Upper lobe of left lung (tissue), 6 donors: Measurements from ENCODE around the gene HOXB4. TPM values are rescaled to one million over a fixed set of nuclear protein-coding genes. Genes with fewer than 3 reads are reported as not detected.

ENCODE experiments used
- ATAC-seq, 2 donors: fragments of 200-7000 bp; cut with Tn5 transposase; one replicate each; pipeline ENCODE4 v1.9.1; 2022; ENCODE audit warnings: mild to moderate bottlenecking in 2 of 2, moderate library complexity in 2 of 2; ENCODE audit not compliant: low FRiP score in 2 of 2
- DNase-seq, 2 donors: peaks; one replicate each; pipeline ENCODE4 v3.0.0-alpha.2; 2019 to 2020
- H3K27ac ChIP-seq, 4 donors: fragments of 200-600 bp; sonication (generic); one replicate each; pipeline ENCODE4 v1.5.1; 2016 to 2019
- H3K27me3 ChIP-seq, 4 donors: fragments of 200-600 bp; sonication (generic); one replicate each; pipeline ENCODE4 v1.5.1; 2017 to 2019
- H3K36me3 ChIP-seq, 4 donors: fragments of 200-600 bp; sonication (generic); one replicate each; pipeline ENCODE4 v1.5.1; 2016 to 2019
- H3K4me1 ChIP-seq, 4 donors: fragments of 200-600 bp; sonication (generic); one replicate each; pipeline ENCODE4 v1.5.1; 2018 to 2019
- H3K4me3 ChIP-seq, 4 donors: fragments of 200-600 bp; sonication (generic); one replicate each; pipeline ENCODE4 v1.5.1; 2017 to 2019; ENCODE audit warnings: mild to moderate bottlenecking in 2 of 4, moderate library complexity in 1 of 4
- H3K9me3 ChIP-seq, 4 donors: fragments of 200-600 bp; sonication (generic); one replicate each; pipeline ENCODE4 v1.5.1; 2018 to 2019
- CTCF ChIP-seq, 6 experiments: fragments of 450-650 bp in 4 of 6; fragments of 200-600 bp in 2 of 6; sonication (generic) in 2 of 6; IDR thresholded peaks; one replicate each; pipeline ENCODE4 v1.5.1; 2016 to 2019; ENCODE audit warnings: antibody characterized with exemption in 6 of 6
- EP300 ChIP-seq, 4 donors: sonication (generic); formaldehyde crosslinking; IDR thresholded peaks; one replicate each; pipeline ENCODE4 v1.5.1; 2017; ENCODE audit warnings: antibody characterized with exemption in 4 of 4, control low read depth in 2 of 4
- POLR2A ChIP-seq, 4 donors: fragments of 450-650 bp; IDR thresholded peaks; one replicate each; pipeline ENCODE4 v1.5.1; 2016 to 2017; ENCODE audit warnings: antibody characterized with exemption in 4 of 4, mild to moderate bottlenecking in 2 of 4
- POLR2AphosphoS5 ChIP-seq, 2 donors: sonication (generic); formaldehyde crosslinking; IDR thresholded peaks; one replicate each; pipeline ENCODE4 v1.5.1; 2017; ENCODE audit warnings: antibody characterized with exemption in 2 of 2
- WGBS, 2 donors: methylation state at CpG; one replicate each; pipeline ENCODE4 v1.1.5; 2017 to 2018; 5-methylcytosine and 5-hydroxymethylcytosine counted together
- total RNA-seq, 6 donors: library from RNA; depleted of rRNA in 4 of 6; stranded (reverse); fragments of >200 nt in 4 of 6; gene quantifications; one replicate each; pipeline versions ENCODE4 v1.1.0 to v1.2.1, GENCODE V29; 2016 to 2021
- donor health status: DM: no; HTN: no; CAD: no; lungs with moderate emphysema.
- donor health status: DM: no; HTN: yes; CAD: no; lungs with severe emphysema.

HOXB4 gene
- total RNA-seq, 6 donors from 2014 or later = 0.61 to 5.6 (median 2.0) TPM

DNA sequence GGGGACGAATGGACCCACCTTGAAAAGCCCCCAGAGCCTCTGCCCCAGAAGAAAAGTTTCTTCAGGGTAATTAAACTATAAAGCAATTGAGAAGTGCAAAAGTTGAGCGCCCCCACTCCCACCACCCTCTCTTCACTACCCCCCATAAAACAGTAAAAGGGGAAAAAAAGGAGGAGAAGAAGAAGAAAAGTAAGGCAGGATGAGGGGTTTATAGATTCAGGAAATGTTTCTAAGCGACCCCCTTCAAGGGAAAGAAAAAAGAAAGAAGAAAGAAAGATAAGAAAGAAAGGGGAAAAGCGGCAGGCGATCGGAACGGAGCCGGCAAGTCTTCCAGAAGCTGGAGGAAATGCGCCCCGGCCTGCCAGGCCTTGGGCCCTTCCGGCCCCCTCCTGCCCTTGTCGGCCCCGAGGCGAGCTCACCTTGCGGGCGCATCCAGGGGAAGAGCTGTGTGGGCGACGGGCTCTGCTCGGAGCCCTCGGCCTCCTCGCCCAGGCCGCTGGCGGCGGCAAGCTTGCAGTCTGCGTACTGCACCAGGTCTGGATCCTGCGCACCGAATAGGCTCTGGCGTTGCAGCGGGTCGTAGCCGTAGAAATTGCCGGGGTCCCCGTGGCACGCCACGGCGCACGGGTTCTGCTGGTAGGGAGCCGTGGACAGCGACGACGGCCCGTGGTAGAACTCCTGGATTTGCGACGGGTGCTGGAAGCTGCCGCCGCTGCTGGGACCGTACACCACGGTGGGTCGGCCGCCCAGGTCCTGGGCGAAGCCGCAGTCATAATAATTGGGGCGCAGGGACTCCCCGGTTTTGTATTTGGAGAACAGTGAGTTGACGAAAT lies 35.9 kb upstream of the HOXB4 start:
- no peak for ATAC-seq
- Histone ChIP-seq H3K4me1 (peaks cover 18 to 65% (median 41%) of the 10 kb centered on the region in 4 donors), H3K27me3 (peaks cover 4 to 92% (median 66%) of the 10 kb centered on the region in 4 donors), H3K27ac (no peak overlapping the region), H3K9me3 (no peaks in the 10 kb centered on the region), H3K4me3 (peak overlapping the region in 2 of 4 donors; percentile 11 to 18), H3K36me3 (no peaks in the 10 kb centered on the region)
- WGBS, 2 donors = 6 to 8% methylated on average over 34 to 45 of the region's 55 CpGs
- peak in 1 of 2 donors; percentile 82 for DNase-seq
- no peak for TF ChIP-seq CTCF (IDR thresholded peaks at IDR 0.05)
- TF ChIP-seq POLR2A (IDR thresholded peaks at IDR 0.05) = no peak
- TF ChIP-seq EP300 (IDR thresholded peaks at IDR 0.05) = no peak
- TF ChIP-seq POLR2AphosphoS5 (IDR thresholded peaks at IDR 0.05) = no peak

DNA sequence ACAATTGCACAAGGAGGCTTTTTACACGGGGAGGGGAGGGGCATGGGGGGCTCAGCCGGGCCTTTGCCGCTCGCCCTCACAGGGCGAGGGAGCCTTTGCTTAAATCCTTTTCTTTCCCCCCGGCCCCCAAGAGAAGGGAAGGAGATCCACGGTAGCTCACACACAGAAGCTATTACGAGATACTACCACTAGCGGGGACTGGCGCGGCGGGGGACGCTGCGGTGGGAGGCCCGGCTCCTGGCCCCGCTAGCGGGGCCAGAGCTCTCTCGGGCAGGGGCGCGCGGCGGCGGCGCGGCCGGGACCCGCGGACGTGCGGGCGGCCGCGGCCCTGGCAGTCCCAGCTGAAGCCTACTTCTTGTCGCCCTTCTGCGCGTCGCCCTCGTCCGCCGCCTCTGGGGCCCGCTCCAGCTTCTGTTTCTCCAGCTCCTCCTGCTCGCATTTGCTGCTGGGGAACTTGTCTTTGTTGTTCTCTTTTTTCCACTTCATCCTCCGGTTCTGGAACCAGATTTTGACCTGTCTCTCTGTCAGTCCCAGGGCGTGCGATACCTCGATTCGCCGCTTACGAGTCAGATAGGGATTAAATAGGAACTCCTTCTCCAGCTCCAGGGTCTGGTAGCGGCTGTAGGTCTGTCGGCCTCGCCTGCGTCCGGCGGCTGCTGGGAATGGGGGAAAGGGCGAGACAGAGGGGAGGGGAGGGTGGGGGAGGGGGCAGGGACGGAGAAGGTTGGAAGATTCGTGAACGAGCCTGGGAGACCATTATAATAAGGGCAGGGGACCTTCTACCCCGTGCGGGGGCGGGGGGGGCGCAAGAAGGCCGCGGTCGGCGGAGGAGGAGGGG lies 34.9 kb upstream of the HOXB4 start:
- TF ChIP-seq EP300 (IDR thresholded peaks at IDR 0.05) (no peak), CTCF (IDR thresholded peaks at IDR 0.05) (peak in 3 of 6 experiments; percentile 17 to 25 (median 24))
- Histone ChIP-seq H3K36me3 (no peaks in the 10 kb centered on the region), H3K4me1 (peaks cover 18 to 57% (median 38%) of the 10 kb centered on the region in 4 donors), H3K9me3 (no peaks in the 10 kb centered on the region), H3K27me3 (peaks cover 4 to 89% (median 65%) of the 10 kb centered on the region in 4 donors), H3K27ac (no peak overlapping the region), H3K4me3 (peak overlapping the region in 3 of 4 donors; percentile 28 to 62 (median 53))
- 4 to 5% methylated on average over 60 to 63 of the region's 67 CpGs for WGBS, 2 donors
- ATAC-seq = peak in 1 of 2 donors; percentile 55
- DNase-seq = peak in 1 of 2 donors; percentile 87

- Histone ChIP-seq H3K27me3 (peaks cover 4 to 87% (median 61%) of the 10 kb centered on the region in 4 donors), H3K27ac (no peak overlapping the region), H3K9me3 (no peaks in the 10 kb centered on the region), H3K36me3 (no peaks in the 10 kb centered on the region), H3K4me1 (peaks cover 18 to 50% (median 38%) of the 10 kb centered on the region in 4 donors), H3K4me3 (peak overlapping the region in 3 of 4 donors; percentile 28 to 62 (median 53))
- TF ChIP-seq POLR2AphosphoS5 (IDR thresholded peaks at IDR 0.05) (no peak), EP300 (IDR thresholded peaks at IDR 0.05) (no peak), POLR2A (IDR thresholded peaks at IDR 0.05) (no peak), CTCF (IDR thresholded peaks at IDR 0.05) (no peak)
- DNase-seq = no peak
- 2 to 7% methylated on average over 15 of the region's 15 CpGs for WGBS, 2 donors
- ATAC-seq = no peak
Measured at GRCh38 chr17:48612456-48612853, 34.3 kb upstream of the HOXB4 start.

DNA sequence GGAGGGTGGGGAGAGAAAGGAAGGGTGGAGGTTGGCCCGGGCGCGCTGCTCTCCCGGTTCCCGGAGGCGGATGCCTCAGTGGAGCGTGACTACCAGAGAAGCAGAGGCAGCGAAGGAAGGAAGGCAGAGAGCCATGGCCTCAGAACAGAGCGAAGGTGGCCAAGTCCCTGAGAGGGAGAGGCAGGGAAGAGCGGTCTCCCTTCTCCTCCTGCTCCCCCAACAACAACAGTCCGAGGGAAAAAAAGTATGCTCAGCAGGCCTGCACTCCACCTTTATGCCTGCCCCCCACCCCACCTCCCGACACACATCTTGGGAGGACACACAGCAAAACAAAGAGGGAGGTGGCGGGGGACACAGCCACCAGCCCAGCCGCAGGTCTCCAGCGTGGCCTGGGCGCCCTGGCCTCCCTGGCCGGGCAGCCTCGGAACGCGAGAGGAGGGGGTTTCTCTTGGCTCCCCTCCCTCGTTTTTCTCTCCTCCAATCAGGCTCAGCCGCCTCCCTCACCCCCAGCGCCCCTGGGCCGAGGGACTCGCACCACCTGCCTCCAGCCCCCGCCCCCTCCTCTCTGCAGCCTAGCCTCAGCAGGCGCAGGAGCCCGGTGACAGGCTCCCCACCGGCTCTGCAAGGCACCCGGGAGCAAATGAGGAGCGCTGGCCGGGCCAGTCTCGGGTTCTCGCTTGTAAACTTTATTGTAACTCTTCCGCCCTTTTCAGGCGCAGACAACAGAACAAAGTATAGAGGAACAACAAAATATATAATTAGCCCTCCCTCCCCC lies 33.7 kb upstream of the HOXB4 start:
- peak in 1 of 2 donors; percentile 60 for DNase-seq
- Histone ChIP-seq H3K27me3 (peaks cover 4 to 87% (median 60%) of the 10 kb centered on the region in 4 donors), H3K36me3 (no peaks in the 10 kb centered on the region), H3K4me3 (peak overlapping the region in 3 of 4 donors; percentile 44 to 62 (median 53)), H3K27ac (peak overlapping the region in 1 of 4 donors; percentile 68), H3K4me1 (peaks cover 18 to 50% (median 38%) of the 10 kb centered on the region in 4 donors), H3K9me3 (no peaks in the 10 kb centered on the region)
- TF ChIP-seq CTCF (IDR thresholded peaks at IDR 0.05) = no peak
- TF ChIP-seq EP300 (IDR thresholded peaks at IDR 0.05) = no peak
- no peak for TF ChIP-seq POLR2A (IDR thresholded peaks at IDR 0.05)
- ATAC-seq = no peak
- WGBS, 2 donors = 11 to 20% methylated on average over 22 to 36 of the region's 36 CpGs
